Measurements from ENCODE around the gene OGFOD2.

GRCh38 chr12:122966743-122967550 lies 8.1 kb upstream of the OGFOD2 start:
- TF ChIP-seq ESRRG (CRISPR knock-in tag; IDR thresholded peaks at IDR 0.05) (no peak), TCF4 (CRISPR knock-in tag; IDR thresholded peaks at IDR 0.05; ENCODE audit: borderline replicate concordance) (no peak), ZFP30 (CRISPR knock-in tag; IDR thresholded peaks at IDR 0.05) (no peak), CSDC2 (CRISPR knock-in tag; IDR thresholded peaks at IDR 0.05) (no peak), CREB5 (CRISPR knock-in tag; IDR thresholded peaks at IDR 0.05; ENCODE audit: low read depth) (no peak), ARNTL (CRISPR knock-in tag; IDR thresholded peaks at IDR 0.05; ENCODE audit: borderline replicate concordance, low read depth) (no peak), ZC3H10 (CRISPR knock-in tag; IDR thresholded peaks at IDR 0.05) (no peak), ZNF8 (CRISPR knock-in tag; IDR thresholded peaks at IDR 0.05) (no peak), ISL1 (CRISPR knock-in tag; IDR thresholded peaks at IDR 0.05) (no peak), ZNF565 (CRISPR knock-in tag; conservative IDR thresholded peaks at IDR 0.05; ENCODE audit: low read depth) (no peak), PATZ1 (CRISPR knock-in tag; IDR thresholded peaks at IDR 0.05; ENCODE audit: borderline replicate concordance) (no peak), TSHZ2 (CRISPR knock-in tag; IDR thresholded peaks at IDR 0.05) (no peak), ZFP3 (CRISPR knock-in tag; IDR thresholded peaks at IDR 0.05) (no peak)
